D721Med (cell line): ENCODE measurements around the gene C4orf50.

Experiments
- DNase-seq: peaks from one replicate; pipeline ENCODE4 v3.0.0; 2011; ENCODE audit warnings: low spot score; ENCODE audit not compliant: insufficient read length
- FAIRE-seq: peaks from 2 replicates; lab custom pipeline; 2011; peaks lifted over from hg19 to GRCh38; lab: Jason Lieb, UNC
- CTCF ChIP-seq: IDR thresholded peaks from 2 replicates; pipeline ENCODE4 v1.5.1; 2012; ENCODE audit warnings: mild to moderate bottlenecking, control low read depth; ENCODE audit not compliant: insufficient read depth; ENCODE audit errors: missing control alignments

The C4orf50 gene

GRCh38 chr4:5891563-5892322 is 126.5 kb downstream of the C4orf50 start:
- no peak for DNase-seq
- FAIRE-seq, result no peak
- TF ChIP-seq CTCF, result no peak

- FAIRE-seq (no peak), DNase-seq (peak; percentile 93)
- TF ChIP-seq CTCF, result no peak
Measured at GRCh38 chr4:5890063-5890727, 128.0 kb downstream of the C4orf50 start.

- DNase-seq (no peak), FAIRE-seq (no peak)
- no peak for TF ChIP-seq CTCF
Measured at GRCh38 chr4:5889002-5889696, 129.1 kb downstream of the C4orf50 start.

GRCh38 chr4:5888222-5889001 is 129.8 kb downstream of the C4orf50 start:
- DNase-seq (peak; percentile 61), FAIRE-seq (no peak)
- no peak for TF ChIP-seq CTCF

GRCh38 chr4:5887361-5888221 is 130.6 kb downstream of the C4orf50 start:
- FAIRE-seq (no peak), DNase-seq (no peak)
- no peak for TF ChIP-seq CTCF

GRCh38 chr4:5887011-5887360 is 131.2 kb downstream of the C4orf50 start:
- no peak for DNase-seq
- TF ChIP-seq CTCF, result no peak
- FAIRE-seq, result no peak
